GM23338 (cell line): Measurements from ENCODE around the gene DNAJC15. TPM values are rescaled to one million over a fixed set of nuclear protein-coding genes. Genes with fewer than 3 reads are reported as not detected.

Experiments used
- ATAC-seq: fragments of 200-7000 bp; cut with Tn5 transposase; 3 replicates; pipeline ENCODE4 v1.9.1; 2020
- DNase-seq: peaks from one replicate; pipeline ENCODE4 v3.0.0-alpha.2; 2015; ENCODE audit warnings: low spot score
- H2AFZ ChIP-seq: fragments of 200-600 bp; sonication (generic); 2 replicates; pipeline ENCODE4 v1.8.0; 2016; ENCODE audit warnings: antibody characterized with exemption, mild to moderate bottlenecking, moderate library complexity
- H3F3A ChIP-seq: fragments of 200-600 bp; sonication (generic); replicated peaks from 2 replicates; pipeline ENCODE4 v1.8.0; 2017; ENCODE audit warnings: antibody characterized with exemption, mixed run types, low read depth
- H3K27ac ChIP-seq: fragments of 200-600 bp; sonication (generic); 2 replicates; pipeline ENCODE4 v1.6.1; 2016; ENCODE audit warnings: low read depth
- H3K27me3 ChIP-seq: fragments of 200-600 bp; sonication (generic); 2 replicates; pipeline ENCODE4 v1.8.0; 2016; ENCODE audit warnings: mild to moderate bottlenecking, mixed run types, moderate library complexity; ENCODE audit not compliant: insufficient read depth
- H3K36me3 ChIP-seq: fragments of 200-600 bp; sonication (generic); 2 replicates; pipeline ENCODE4 v1.8.0; 2016; ENCODE audit warnings: mild to moderate bottlenecking; ENCODE audit not compliant: insufficient read depth
- H3K4me1 ChIP-seq: fragments of 200-600 bp; sonication (generic); 2 replicates; pipeline ENCODE4 v1.8.0; 2016; ENCODE audit warnings: mild to moderate bottlenecking, moderate library complexity; ENCODE audit not compliant: insufficient read depth
- H3K4me2 ChIP-seq: fragments of 200-600 bp; sonication (generic); 2 replicates; pipeline ENCODE4 v1.7.1; 2017; ENCODE audit warnings: mixed run types
- H3K4me3 ChIP-seq: fragments of 200-600 bp; sonication (generic); 2 replicates; pipeline ENCODE4 v1.6.1; 2016; ENCODE audit warnings: mixed run types
- H3K79me2 ChIP-seq: fragments of 200-600 bp; sonication (generic); replicated peaks from 2 replicates; pipeline ENCODE4 v1.8.0; 2017; ENCODE audit warnings: mild to moderate bottlenecking; ENCODE audit not compliant: insufficient read depth
- H3K9me2 ChIP-seq: fragments of 200-600 bp; sonication (generic); 2 replicates; pipeline ENCODE4 v1.8.0; 2017; ENCODE audit not compliant: insufficient read depth
- H4K20me1 ChIP-seq: fragments of 200-600 bp; sonication (generic); replicated peaks from 2 replicates; pipeline ENCODE4 v1.8.0; 2017; ENCODE audit warnings: mild to moderate bottlenecking; ENCODE audit not compliant: insufficient read depth
- H3K27ac Mint-ChIP-seq: 2 replicates; pipeline ENCODE4 v1.8.0; 2020; ENCODE audit warnings: inconsistent platforms, mild to moderate bottlenecking, moderate library complexity, mixed read lengths
- H3K27me3 Mint-ChIP-seq: 3 replicates; pipeline ENCODE4 v1.8.0; 2022; ENCODE audit warnings: low read depth, mild to moderate bottlenecking, moderate library complexity, mixed read lengths, inconsistent platforms; ENCODE audit not compliant: insufficient read depth, poor library complexity
- H3K36me3 Mint-ChIP-seq: 3 replicates; pipeline ENCODE4 v1.8.0; 2021; ENCODE audit warnings: low read depth, mild to moderate bottlenecking, inconsistent platforms, moderate library complexity, mixed read lengths
- H3K4me1 Mint-ChIP-seq: 3 replicates; pipeline ENCODE4 v1.8.0; 2020; ENCODE audit warnings: mild to moderate bottlenecking, inconsistent platforms, mixed read lengths
- H3K4me3 Mint-ChIP-seq: 3 replicates; pipeline ENCODE4 v1.8.0; 2021; ENCODE audit warnings: moderate library complexity, mild to moderate bottlenecking, inconsistent platforms, mixed read lengths
- H3K9me3 Mint-ChIP-seq: 3 replicates; pipeline ENCODE4 v1.8.0; 2020; ENCODE audit warnings: moderate library complexity, mild to moderate bottlenecking, inconsistent platforms, mixed read lengths
- EZH2 ChIP-seq: fragments of 200-600 bp; sonication (generic); IDR thresholded peaks from one replicate; pipeline ENCODE4 v1.8.0; 2017; ENCODE audit warnings: antibody characterized with exemption, mild to moderate bottlenecking, low read depth; ENCODE audit not compliant: unreplicated experiment
- JUNB ChIP-seq: IDR thresholded peaks from one replicate; pipeline ENCODE4 v1.6.1; 2016; ENCODE audit warnings: antibody characterized with exemption; ENCODE audit not compliant: unreplicated experiment
- NANOG ChIP-seq: IDR thresholded peaks from 2 replicates; pipeline ENCODE4 v1.6.1; 2016; ENCODE audit warnings: antibody characterized with exemption, borderline replicate concordance
- POLR2AphosphoS5 ChIP-seq: IDR thresholded peaks from 2 replicates; pipeline ENCODE4 v1.6.1; 2016; ENCODE audit warnings: antibody characterized with exemption, low read depth
- REST ChIP-seq: IDR thresholded peaks from one replicate; pipeline ENCODE4 v1.6.1; 2018; ENCODE audit warnings: antibody characterized with exemption; ENCODE audit not compliant: unreplicated experiment
- ZNF114 ChIP-seq: fragments of 250-450 bp; sonication (Bioruptor Pico); IDR thresholded peaks from 2 replicates; pipeline ENCODE4 v1.5.0; 2020; ENCODE audit warnings: mild to moderate bottlenecking, moderate library complexity
- ZNF462 ChIP-seq: fragments of 250-450 bp; sonication (Bioruptor Pico); IDR thresholded peaks from 2 replicates; pipeline ENCODE4 v1.5.0; 2020; ENCODE audit warnings: mild to moderate bottlenecking, moderate library complexity
- polyA plus RNA-seq: library from polyadenylated mRNA; unstranded; fragments of >200 nt; fragmentation: Nextera tagmentation; extraction: Ambion mirVana; gene quantifications from 2 replicates; pipeline ENCODE4 v1.2.1, GENCODE V29; 2016
- total RNA-seq: library from RNA; depleted of rRNA; stranded (reverse); fragments of >200 nt; shearing (Covaris generic); gene quantifications from 2 replicates; pipeline ENCODE4 v1.2.3, GENCODE V29; 2014
- TF ChIP-seq, protein P1 (sequence below), 2 experiments: fragments of 200-600 bp in 1 of 2; sonication (generic) in 1 of 2; conservative IDR thresholded peaks; 2 replicates each; pipeline versions ENCODE4 v1.5.1 to v1.6.1; 2016 to 2017; ENCODE audit warnings: antibody characterized with exemption in 2 of 2, low read depth in 2 of 2, mild to moderate bottlenecking in 2 of 2, moderate library complexity in 1 of 2

The DNAJC15 gene
- total and polyA plus RNA-seq, 2 experiments from 2014 or later = 11.4 to 80.4 TPM

DNA sequence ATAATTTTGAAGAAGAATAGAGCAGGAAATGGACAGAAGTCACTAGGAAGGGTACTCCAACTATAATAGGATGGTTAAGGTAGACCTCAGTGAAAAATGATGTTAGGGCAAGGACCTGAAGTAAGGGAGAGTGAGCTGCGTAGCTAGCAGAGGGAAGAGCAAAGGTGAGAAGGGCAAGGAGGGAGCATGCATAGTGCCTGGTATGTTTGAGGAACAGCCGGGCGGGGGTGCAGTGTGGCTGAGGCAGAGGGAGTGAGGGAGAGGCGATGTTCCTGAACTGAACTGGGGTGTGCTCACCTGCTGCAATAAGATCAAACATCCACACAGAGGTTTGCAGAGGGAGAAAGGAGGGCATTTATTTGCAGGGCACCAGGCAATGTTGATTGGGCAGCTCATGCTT, 110.4 kb downstream of the DNAJC15 start:
- no peaks in the 10 kb centered on the region for H3K27me3 ChIP-seq
- H3K9me2 ChIP-seq = peaks cover 7% of the 10 kb centered on the region; the same call in 1 of the 2 replicates
- H3F3A ChIP-seq = no peaks in the 10 kb centered on the region
- peak overlapping the region; percentile 8; the same call in 1 of the 2 replicates for H3K4me2 ChIP-seq
- DNase-seq (peak; percentile 24), ATAC-seq (peak; percentile 33)
- no peak overlapping the region for H3K27ac ChIP-seq
- H2AFZ ChIP-seq = peak overlapping the region; percentile 69
- Mint-ChIP-seq H3K27ac (no peak overlapping the region), H3K36me3 (no peaks in the 10 kb centered on the region), H3K4me3 (no peak overlapping the region), H3K27me3 (peaks cover 3% of the 10 kb centered on the region), H3K9me3 (no peaks in the 10 kb centered on the region), H3K4me1 (peaks cover 47% of the 10 kb centered on the region)
- H4K20me1 ChIP-seq = no peaks in the 10 kb centered on the region
- no peak overlapping the region for H3K4me3 ChIP-seq
- peaks cover 20% of the 10 kb centered on the region for H3K4me1 ChIP-seq
- TF ChIP-seq, protein P1, sequence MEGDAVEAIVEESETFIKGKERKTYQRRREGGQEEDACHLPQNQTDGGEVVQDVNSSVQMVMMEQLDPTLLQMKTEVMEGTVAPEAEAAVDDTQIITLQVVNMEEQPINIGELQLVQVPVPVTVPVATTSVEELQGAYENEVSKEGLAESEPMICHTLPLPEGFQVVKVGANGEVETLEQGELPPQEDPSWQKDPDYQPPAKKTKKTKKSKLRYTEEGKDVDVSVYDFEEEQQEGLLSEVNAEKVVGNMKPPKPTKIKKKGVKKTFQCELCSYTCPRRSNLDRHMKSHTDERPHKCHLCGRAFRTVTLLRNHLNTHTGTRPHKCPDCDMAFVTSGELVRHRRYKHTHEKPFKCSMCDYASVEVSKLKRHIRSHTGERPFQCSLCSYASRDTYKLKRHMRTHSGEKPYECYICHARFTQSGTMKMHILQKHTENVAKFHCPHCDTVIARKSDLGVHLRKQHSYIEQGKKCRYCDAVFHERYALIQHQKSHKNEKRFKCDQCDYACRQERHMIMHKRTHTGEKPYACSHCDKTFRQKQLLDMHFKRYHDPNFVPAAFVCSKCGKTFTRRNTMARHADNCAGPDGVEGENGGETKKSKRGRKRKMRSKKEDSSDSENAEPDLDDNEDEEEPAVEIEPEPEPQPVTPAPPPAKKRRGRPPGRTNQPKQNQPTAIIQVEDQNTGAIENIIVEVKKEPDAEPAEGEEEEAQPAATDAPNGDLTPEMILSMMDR (conservative IDR thresholded peaks at IDR 0.05; ENCODE audit: low read depth in 2 of 2) = no peak
- TF ChIP-seq EZH2 (no peak), NANOG (no peak), POLR2AphosphoS5 (no peak), ZNF114 (CRISPR knock-in tag) (no peak), JUNB (no peak), REST (no peak), ZNF462 (CRISPR knock-in tag) (no peak)
- H3K79me2 ChIP-seq = no peaks in the 10 kb centered on the region
- no peaks in the 10 kb centered on the region for H3K36me3 ChIP-seq
